Subcutaneous adipose tissue (tissue), 4 donors: ENCODE results near the gene UQCR10. TPM values are rescaled to one million over a fixed set of nuclear protein-coding genes. Genes with fewer than 3 reads are reported as not detected.

Experiments
- CTCF ChIP-seq: fragments of 450-650 bp; IDR thresholded peaks from one replicate; pipeline ENCODE4 v1.5.1; 2016; ENCODE audit warnings: low read depth, mild to moderate bottlenecking, control low read depth, antibody characterized with exemption, moderate library complexity
- total RNA-seq, 4 donors: library from RNA; depleted of rRNA; stranded (reverse); fragments of >200 nt; gene quantifications; one replicate each; pipeline ENCODE4 v1.1.0, GENCODE V29; 2016

The UQCR10 gene
- total RNA-seq, 4 donors from 2014 or later, result 45.1 to 83.5 (median 66.0) TPM

GRCh38 chr22:29755889-29756288 lies 11.3 kb upstream of the UQCR10 start:
- no peak for TF ChIP-seq CTCF

- TF ChIP-seq CTCF, result no peak
Observed at GRCh38 chr22:29756341-29756740, 10.8 kb upstream of the UQCR10 start.

- TF ChIP-seq CTCF, result no peak
Observed at GRCh38 chr22:29757096-29757495, 10.1 kb upstream of the UQCR10 start.

- TF ChIP-seq CTCF, result no peak
Observed at GRCh38 chr22:29758068-29758622, 9.0 kb upstream of the UQCR10 start.

- no peak for TF ChIP-seq CTCF
Observed at GRCh38 chr22:29758959-29759358, 8.2 kb upstream of the UQCR10 start.

GRCh38 chr22:29762263-29762662 lies 4.9 kb upstream of the UQCR10 start:
- no peak for TF ChIP-seq CTCF

GRCh38 chr22:29765905-29766631 lies 1.1 kb upstream of the UQCR10 start:
- TF ChIP-seq CTCF, result no peak
